ENCODE data around the gene DCAF8.

Gene DCAF8

DNA sequence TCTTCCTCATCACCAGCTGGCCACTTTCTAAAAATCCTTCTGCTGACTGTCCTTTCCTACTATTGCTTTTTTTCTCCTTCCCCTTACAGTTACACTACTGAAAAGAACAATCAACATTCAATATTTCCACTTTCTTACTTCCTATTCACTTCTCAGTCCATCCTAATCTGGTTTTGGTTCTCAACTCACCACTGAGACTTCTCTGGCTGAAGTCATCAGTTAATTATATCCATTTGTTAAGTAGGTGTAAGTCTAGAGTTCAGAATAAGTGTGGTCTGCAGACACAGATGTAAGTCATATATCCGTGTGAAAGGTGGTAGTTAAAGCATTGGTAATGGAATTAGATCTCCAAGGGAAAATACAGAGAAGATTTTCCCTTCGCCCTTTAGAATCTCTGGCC lies 35.7 kb downstream of the DCAF8 start:
- no peaks in the 10 kb centered on the region for H3K9me3 ChIP-seq (ENCODE audit: insufficient read depth, low read length)
- peaks cover 7% of the 10 kb centered on the region; the same call in 1 of the 2 replicates for H3K4me1 ChIP-seq (ENCODE audit: low read length)
- no peak overlapping the region for H3K4me2 ChIP-seq (ENCODE audit: low read length)
- H3K79me2 ChIP-seq (ENCODE audit: low read length) = no peaks in the 10 kb centered on the region
- H3K9ac ChIP-seq (ENCODE audit: low read length) = no peak overlapping the region
- no peaks in the 10 kb centered on the region for H3K27me3 ChIP-seq (ENCODE audit: low read depth, low read length)
- TF ChIP-seq EZH2phosphoT487 (IDR thresholded peaks at IDR 0.05; ENCODE audit: low read depth) = no peak
- TF ChIP-seq, protein P1, sequence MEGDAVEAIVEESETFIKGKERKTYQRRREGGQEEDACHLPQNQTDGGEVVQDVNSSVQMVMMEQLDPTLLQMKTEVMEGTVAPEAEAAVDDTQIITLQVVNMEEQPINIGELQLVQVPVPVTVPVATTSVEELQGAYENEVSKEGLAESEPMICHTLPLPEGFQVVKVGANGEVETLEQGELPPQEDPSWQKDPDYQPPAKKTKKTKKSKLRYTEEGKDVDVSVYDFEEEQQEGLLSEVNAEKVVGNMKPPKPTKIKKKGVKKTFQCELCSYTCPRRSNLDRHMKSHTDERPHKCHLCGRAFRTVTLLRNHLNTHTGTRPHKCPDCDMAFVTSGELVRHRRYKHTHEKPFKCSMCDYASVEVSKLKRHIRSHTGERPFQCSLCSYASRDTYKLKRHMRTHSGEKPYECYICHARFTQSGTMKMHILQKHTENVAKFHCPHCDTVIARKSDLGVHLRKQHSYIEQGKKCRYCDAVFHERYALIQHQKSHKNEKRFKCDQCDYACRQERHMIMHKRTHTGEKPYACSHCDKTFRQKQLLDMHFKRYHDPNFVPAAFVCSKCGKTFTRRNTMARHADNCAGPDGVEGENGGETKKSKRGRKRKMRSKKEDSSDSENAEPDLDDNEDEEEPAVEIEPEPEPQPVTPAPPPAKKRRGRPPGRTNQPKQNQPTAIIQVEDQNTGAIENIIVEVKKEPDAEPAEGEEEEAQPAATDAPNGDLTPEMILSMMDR (IDR thresholded peaks at IDR 0.05; ENCODE audit: low read depth, low read length) = no peak
- H3K36me3 ChIP-seq (replicated peaks; ENCODE audit: low read depth, low read length) = peaks cover 89% of the 10 kb centered on the region
- H3K27ac ChIP-seq (ENCODE audit: low read length) = no peak overlapping the region
- H2AFZ ChIP-seq (ENCODE audit: low read depth, low read length) = no peak overlapping the region
- peaks cover 3% of the 10 kb centered on the region; the same call in 1 of the 2 replicates for H4K20me1 ChIP-seq (ENCODE audit: insufficient read depth, low read length)
- no peak overlapping the region for H3K4me3 ChIP-seq (ENCODE audit: low read length)

DNA sequence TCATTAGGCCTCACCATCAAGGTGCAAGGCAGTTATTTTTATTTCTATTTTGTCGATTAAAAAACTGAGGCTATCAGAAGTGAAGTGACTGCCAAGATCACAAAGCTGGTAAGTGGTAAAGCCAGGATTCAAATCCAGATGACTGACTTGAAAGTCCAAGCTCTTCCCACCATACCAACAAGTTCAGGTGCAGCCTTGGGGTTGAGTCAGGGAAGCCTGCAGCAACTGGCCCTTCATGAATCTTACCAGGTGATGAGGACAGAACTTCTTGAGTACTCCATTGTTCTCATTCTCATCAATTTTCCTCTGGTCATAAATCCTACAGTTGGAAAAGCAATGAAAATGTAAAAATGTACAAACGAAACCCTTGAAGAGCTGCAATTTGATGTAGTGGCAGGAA lies 37.0 kb downstream of the DCAF8 start:
- Histone ChIP-seq H3K27ac (ENCODE audit: low read length) (no peak overlapping the region), H3K27me3 (ENCODE audit: low read depth, low read length) (no peaks in the 10 kb centered on the region), H3K9me3 (ENCODE audit: insufficient read depth, low read length) (no peaks in the 10 kb centered on the region), H2AFZ (ENCODE audit: low read depth, low read length) (no peak overlapping the region), H3K36me3 (replicated peaks; ENCODE audit: low read depth, low read length) (peaks cover 90% of the 10 kb centered on the region), H3K4me3 (ENCODE audit: low read length) (no peak overlapping the region), H3K4me2 (ENCODE audit: low read length) (no peak overlapping the region), H3K9ac (ENCODE audit: low read length) (no peak overlapping the region), H3K4me1 (ENCODE audit: low read length) (peaks cover 7% of the 10 kb centered on the region; the same call in 1 of the 2 replicates), H3K79me2 (ENCODE audit: low read length) (no peaks in the 10 kb centered on the region), H4K20me1 (ENCODE audit: insufficient read depth, low read length) (peaks cover 3% of the 10 kb centered on the region; the same call in 1 of the 2 replicates)
- TF ChIP-seq, protein P1 (IDR thresholded peaks at IDR 0.05; ENCODE audit: low read depth, low read length) = no peak
- no peak for TF ChIP-seq EZH2phosphoT487 (IDR thresholded peaks at IDR 0.05; ENCODE audit: low read depth)

DNA sequence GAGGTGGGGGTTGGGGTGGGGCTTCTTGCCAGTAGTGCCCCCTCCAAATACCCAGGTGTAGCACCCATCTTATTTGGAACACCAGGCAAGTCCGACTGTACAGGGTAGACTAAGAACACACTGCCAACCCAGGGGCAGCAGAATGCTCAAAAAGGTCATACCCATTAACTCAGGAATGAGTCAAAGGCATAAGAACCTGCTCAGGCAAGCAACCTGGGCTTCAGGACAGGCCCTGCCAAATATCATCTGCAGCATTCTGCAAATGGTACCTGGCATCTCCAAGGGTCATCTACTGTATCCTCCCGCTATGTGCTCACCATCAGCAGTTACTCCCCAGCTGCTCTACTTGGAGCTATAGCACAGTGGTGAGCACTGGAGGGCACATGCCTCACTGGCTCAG lies 37.7 kb downstream of the DCAF8 start:
- no peak overlapping the region for H2AFZ ChIP-seq (ENCODE audit: low read depth, low read length)
- peaks cover 92% of the 10 kb centered on the region for H3K36me3 ChIP-seq (replicated peaks; ENCODE audit: low read depth, low read length)
- no peak overlapping the region for H3K9ac ChIP-seq (ENCODE audit: low read length)
- no peaks in the 10 kb centered on the region for H3K79me2 ChIP-seq (ENCODE audit: low read length)
- H3K4me2 ChIP-seq (ENCODE audit: low read length) = no peak overlapping the region
- H4K20me1 ChIP-seq (ENCODE audit: insufficient read depth, low read length) = peaks cover 3% of the 10 kb centered on the region; the same call in 1 of the 2 replicates
- H3K4me3 ChIP-seq (ENCODE audit: low read length) = no peak overlapping the region
- H3K9me3 ChIP-seq (ENCODE audit: insufficient read depth, low read length) = no peaks in the 10 kb centered on the region
- no peaks in the 10 kb centered on the region for H3K27me3 ChIP-seq (ENCODE audit: low read depth, low read length)
- H3K4me1 ChIP-seq (ENCODE audit: low read length) = peaks cover 7% of the 10 kb centered on the region; the same call in 1 of the 2 replicates
- no peak for TF ChIP-seq EZH2phosphoT487 (IDR thresholded peaks at IDR 0.05; ENCODE audit: low read depth)
- TF ChIP-seq, protein P1 (IDR thresholded peaks at IDR 0.05; ENCODE audit: low read depth, low read length) = no peak
- no peak overlapping the region for H3K27ac ChIP-seq (ENCODE audit: low read length)

DNA sequence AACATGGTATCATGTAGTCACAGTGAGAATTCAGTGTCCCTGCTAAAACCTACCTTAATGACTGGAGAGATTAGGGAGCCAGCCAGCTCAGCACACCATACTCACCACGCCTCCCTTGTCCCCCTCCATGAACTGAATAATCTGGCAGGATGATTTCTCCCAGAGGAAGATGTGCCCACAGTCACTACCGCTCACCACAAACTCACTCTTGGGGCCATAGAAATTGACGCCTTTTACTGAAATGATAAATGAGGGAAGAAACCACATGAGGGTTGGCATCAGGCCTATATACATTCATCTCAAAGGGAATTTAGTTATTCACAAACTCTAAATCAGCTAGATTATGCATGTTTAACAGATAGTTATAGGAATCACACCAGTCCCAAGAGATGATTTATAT lies 39.8 kb downstream of the DCAF8 start:
- Histone ChIP-seq H3K4me1 (ENCODE audit: low read length) (peaks cover 7% of the 10 kb centered on the region; the same call in 1 of the 2 replicates), H4K20me1 (ENCODE audit: insufficient read depth, low read length) (peaks cover 3% of the 10 kb centered on the region; the same call in 1 of the 2 replicates), H2AFZ (ENCODE audit: low read depth, low read length) (no peak overlapping the region), H3K36me3 (replicated peaks; ENCODE audit: low read depth, low read length) (peaks cover 96% of the 10 kb centered on the region), H3K4me3 (ENCODE audit: low read length) (no peak overlapping the region), H3K4me2 (ENCODE audit: low read length) (no peak overlapping the region), H3K27me3 (ENCODE audit: low read depth, low read length) (no peaks in the 10 kb centered on the region), H3K79me2 (ENCODE audit: low read length) (no peaks in the 10 kb centered on the region), H3K9ac (ENCODE audit: low read length) (no peak overlapping the region), H3K9me3 (ENCODE audit: insufficient read depth, low read length) (no peaks in the 10 kb centered on the region), H3K27ac (ENCODE audit: low read length) (no peak overlapping the region)
- TF ChIP-seq EZH2phosphoT487 (IDR thresholded peaks at IDR 0.05; ENCODE audit: low read depth) = no peak
- TF ChIP-seq, protein P1 (IDR thresholded peaks at IDR 0.05; ENCODE audit: low read depth, low read length) = no peak
